NCI-H2107 treated with DMSO at 0.1 percent for 48 hours (cell line): ENCODE results near the gene OS9.
"Not testable (repeated sequence)": the region's sequence is repeated elsewhere in the genome, so short reads cannot be mapped to it uniquely, and the experiment has no call there.

Source experiments
- DNase-seq: peaks from one replicate; lab custom pipeline; 2025; ENCODE audit not compliant: unreplicated experiment; lab: John Stamatoyannopoulos, UW

The OS9 gene

DNA sequence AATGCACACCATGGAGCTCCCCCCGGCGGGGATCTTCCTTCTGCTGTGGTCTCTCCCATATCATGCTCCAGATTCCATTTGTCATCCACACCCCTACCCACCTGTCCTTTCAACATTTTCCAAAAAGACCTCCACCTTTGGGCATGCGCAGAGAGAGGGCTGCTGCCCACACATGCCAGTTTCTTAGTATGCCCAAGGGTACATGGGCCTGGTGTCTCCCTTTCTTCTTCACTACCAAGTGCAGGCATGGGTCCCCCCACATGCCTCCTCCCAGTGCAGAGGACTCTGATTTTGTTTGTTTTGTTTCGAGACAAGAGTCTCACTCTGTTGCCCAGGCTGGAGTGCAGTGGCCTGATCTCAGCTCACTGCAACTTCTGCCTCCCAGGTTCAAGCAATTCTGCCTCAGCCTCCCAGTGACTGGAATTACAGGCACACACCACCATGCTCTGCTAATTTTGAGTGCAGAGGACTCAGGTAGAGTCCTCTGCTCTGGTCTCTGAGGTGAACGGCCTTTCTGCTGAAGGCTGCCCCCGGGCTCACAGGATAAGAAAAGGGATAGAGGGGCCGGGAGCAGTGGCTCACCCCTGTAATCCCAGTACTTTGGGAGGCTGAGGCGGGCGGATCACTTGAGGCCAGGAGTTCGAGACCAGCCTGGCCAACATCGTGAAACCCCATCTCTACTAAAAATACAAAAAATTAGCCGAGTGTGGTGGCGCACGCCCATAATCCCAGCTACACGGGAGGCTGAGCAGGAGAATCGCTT lies 28.1 kb downstream of the OS9 start:
- DNase-seq, result not testable (repeated sequence)

- DNase-seq, result no peak
These were observed 29.0 kb downstream of the OS9 start for GRCh38 chr12:57722716-57723629.

- DNase-seq, result no peak
These were observed 29.7 kb downstream of the OS9 start for GRCh38 chr12:57723630-57723962.

DNA sequence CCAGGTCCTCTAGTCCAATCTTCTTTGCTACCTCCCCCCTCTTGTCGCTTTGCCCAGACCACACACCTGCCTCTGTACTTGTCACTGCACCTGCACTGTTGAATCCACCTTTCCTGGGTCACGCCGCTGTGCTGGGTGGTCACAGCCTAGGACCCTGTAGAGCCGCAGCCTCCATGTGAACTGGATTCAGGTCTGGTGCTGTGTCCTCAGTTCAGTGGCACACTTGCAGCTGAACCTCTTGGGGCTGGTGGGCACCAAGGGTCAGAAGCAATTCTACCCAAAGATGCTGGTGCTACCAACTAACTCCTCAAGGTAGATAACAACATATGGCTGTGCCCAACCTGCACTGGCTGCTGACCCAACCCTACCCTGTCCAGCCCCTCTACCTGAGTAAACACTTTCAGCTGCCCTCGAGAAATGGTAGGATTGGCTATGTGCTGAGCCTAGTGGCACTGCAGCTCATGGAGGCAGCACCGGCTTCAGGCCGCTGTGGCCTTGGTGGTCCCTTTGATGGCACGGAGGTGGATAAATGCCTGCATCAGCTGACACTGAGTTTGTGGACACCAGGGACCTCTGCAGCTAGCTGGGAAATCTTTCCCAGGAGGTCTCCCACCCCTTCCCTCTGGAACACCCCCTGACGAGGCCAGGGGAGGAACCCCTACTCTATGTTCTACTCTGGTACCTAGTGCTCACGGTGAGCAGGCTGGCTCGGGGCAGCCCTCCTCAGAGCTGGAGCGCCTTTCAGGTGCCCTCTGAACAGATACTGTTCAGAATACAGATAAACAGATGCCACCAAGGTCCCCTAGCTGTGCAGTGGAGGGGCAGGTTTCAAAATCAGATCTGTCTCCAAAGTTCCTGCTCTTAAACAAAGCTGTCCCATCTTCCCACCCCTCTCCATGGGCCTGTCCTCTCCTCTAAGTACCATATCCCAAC lies 30.3 kb downstream of the OS9 start:
- no peak for DNase-seq

GRCh38 chr12:57724936-57725740 lies 31.2 kb downstream of the OS9 start:
- DNase-seq, result no peak

DNA sequence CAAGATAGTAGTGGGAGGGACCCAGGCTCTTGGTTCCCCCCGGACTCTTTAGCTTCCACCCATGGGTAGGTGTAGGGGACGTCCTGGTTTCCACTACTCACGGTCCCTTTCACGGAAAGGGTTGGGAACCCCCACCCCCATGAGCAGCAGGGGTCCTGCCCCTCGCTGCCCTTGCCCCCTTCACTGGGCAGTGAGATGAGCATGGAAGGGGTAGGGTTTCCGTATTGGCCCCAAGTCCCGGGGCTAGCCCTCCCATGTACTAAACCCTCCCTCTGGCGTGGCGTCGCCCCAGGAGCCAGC lies 31.9 kb downstream of the OS9 start:
- DNase-seq, result no peak

DNA sequence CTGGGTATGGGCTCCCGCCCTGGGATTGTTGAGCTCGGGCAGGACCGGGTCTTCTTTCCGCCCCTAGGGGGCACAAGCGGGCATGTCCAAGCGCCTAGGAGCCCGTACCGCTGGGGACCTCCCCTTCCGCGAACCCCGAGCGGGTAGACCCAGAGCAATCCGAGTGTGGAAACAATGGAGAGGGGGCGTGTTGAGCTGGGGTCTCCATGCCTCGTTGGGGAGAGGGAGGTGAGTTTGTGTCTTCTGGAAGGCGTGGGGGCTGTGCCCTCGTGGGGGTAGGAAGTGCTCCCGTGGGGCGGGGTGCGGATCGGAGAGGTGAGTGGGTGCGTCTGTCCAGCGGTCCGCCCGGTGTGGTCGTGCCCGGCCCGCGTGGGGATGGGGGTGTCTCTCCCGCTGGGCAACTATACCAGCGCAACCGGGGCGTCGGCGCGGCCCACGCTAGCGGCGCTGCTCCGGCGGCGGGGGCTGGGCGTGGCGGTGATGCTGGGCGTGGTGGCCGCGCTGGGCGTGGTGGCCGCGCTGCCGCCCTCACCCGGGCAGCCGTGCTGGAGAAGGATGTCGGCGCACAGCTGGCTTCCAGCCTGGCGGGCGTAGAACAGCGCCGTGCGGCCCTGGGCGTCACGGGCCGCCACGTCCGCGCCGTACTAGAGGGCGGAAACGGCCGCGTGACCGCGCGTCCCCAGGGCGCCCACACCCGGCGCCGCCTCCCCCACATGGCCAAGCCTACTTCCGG lies 32.4 kb downstream of the OS9 start:
- DNase-seq, result peak; percentile 48

DNA sequence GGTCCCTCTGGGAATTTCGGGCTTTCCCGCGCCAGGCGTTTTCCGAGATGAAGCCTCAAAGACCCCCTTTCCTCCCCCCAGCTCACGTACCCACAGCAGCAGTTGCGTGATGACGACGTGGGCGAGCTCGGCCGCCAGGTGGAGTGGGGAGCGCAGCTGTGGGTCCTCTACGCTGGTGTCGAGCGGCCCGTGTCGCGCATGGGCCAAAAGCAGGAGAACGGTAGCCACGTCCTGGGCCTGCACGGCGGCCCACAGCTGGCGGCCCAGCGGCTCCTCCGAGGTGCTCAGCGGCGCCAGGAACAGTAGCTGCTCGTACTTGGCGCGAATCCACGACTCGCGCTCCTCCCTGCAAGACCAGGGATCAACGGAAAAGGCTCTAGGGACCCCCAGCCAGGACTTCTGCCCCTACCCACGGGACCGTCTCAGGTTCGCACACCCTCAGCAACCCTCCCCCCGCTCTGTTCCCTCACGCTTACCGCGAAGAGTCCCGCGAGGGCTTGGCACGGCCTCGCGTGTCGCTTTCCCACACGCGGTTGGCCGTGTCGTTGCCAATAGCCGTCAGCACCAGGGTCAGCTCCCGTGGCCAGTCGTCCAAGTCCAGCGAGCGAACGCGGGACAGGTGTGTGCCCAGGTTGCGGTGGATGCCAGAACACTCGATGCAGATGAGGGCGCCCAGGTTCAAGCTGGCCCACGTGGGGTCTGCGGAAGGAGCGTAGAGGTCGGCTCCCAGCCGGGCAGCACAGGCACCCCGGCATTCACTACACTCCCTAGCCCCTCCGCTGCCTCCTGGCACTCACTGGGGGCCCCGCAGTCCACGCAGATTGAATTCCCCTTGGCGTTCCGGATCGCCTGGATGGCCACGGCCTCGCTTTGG lies 33.2 kb downstream of the OS9 start:
- DNase-seq, result no peak

DNA sequence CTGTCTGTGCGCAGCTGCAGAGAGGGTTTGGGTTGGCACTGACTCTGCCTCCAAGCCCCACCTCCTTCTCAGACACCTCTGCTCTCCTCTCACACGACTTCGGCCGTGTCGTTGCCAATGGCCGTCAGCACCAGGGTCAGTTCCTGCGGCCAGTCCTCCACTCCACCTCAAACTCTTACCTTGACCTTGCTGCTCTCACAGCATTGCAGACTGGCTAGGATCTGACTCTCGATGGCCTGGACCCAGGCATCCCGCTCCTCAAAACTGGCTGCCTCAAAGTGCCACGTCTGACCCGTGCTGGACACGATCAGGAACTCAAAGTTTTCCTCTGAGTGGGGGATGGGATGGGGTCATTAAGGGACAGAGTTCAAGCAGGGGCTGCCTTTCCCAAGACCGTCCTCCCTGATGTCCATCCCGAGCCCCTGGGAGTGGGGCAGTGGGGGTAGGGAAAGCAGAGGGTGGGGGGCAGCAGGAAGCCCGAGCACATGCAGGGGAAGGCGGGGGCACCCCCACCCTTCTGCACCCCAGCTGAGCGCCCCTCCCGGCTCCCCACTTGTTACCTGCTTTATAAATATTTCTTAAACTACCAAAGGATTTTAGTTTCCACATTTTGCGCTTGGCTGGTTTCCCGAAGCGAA lies 33.9 kb downstream of the OS9 start:
- no peak for DNase-seq

GRCh38 chr12:57729321-57729844 lies 35.5 kb downstream of the OS9 start:
- no peak for DNase-seq

GRCh38 chr12:57730336-57731067 lies 36.6 kb downstream of the OS9 start:
- no peak for DNase-seq

DNA sequence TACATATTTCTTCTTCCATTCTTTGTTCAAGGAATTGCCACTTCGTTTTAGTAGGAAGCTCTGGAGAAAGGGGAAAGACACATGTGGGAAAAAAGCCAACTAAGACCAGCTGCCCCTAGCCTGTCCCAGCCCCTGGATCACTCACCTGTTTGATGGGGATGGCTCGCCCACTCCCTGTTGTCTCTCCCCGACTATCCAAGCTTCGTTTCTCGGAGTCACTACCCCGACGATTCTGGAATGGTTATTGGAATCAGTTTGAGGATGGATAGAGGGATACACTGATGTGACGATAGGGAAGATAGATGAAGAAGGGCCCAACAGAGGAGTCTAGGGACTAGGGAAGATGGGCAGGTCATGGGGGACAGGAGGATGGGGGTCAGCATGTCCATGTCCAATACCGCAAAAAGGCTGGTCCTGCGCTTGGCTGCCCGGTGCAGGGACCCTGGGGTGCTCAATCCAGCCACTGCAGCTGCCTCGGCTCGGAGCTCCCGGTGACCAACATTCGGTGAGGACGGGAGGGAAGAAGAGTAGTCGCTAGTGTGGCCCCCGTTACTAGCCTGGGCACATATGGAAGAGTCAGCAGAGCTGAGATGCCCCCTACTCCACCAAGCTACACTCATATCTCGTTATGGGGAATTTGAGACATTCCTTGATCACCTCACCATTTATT lies 37.6 kb downstream of the OS9 start:
- no peak for DNase-seq

DNA sequence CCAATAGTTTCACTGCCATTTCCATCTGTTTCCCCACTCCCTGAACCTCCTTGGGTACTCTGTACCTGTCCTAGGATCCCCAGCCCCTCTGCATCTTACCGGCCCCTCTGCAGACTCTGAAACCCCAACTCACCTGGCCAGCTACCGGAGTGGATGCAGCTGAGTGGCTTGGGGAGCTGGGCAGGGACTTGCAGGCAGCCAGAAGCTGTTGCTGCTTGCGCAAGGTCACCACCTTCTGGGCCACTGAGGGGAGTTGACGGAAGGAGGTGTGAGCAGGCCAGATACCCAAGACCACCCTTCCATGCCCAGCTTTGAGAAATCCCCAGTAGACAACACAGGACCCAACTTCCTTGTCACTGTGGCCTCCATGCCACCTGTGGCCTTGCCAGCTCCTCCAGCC lies 38.3 kb downstream of the OS9 start:
- no peak for DNase-seq

DNA sequence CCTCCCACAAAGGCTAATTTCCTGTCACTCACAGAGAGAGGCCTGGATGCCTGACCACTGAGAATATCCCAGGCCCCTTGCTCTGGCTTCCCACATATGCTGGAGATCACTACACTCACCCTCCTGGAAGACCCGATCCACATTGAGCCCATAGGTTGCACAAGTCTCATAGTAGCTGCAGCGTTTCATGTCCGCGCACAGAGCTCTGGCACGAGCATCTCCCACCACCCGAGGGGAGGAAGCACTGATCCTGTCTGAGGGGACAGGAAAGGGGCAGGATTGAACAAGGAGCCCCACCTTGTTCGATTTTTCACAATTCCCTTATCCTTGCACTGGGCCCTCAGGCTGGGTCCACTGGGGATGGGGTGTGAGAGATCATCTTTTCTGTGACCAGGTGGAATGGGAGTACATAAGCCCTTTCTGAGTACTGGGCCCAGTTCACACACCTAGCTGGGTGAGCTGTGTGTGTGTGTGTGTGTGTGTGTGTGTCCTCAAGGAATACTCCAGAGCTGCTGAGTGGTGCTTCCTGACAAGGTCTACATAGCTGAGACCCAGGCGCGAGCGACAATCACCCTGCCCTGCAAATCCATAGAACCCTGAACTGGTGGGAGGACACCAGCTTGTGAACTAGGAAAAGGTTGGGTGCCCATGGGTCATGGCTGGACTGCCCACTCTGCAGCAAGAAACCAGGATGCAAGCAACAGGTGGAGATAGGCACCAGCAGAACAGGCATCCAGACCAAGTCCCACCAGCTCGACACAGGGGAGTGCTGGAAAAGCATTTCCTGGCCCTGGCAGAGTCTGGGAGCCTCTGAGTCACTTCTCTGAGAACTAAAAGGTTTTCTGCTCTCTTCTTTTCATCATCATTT lies 39.0 kb downstream of the OS9 start:
- DNase-seq, result no peak

DNA sequence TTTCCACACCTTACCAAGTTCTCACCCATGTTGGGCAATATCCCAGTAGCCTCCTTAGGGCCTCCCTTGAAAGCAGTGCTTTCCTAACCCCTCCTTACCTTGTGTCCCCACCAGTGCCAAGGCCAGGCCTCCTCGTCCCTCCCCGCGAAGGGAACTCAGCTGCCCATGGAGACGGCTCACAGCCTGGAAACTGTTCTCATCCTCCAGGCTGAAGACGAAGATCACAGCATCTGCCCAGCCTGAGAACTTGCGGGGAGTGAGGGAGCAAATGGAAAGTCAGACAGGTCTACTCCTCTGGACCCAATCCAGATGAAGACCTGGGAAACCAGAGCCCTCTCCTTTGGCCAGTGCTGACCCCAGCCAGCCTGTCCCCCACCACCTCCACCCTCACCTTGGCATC lies 40.0 kb downstream of the OS9 start:
- no peak for DNase-seq

DNA sequence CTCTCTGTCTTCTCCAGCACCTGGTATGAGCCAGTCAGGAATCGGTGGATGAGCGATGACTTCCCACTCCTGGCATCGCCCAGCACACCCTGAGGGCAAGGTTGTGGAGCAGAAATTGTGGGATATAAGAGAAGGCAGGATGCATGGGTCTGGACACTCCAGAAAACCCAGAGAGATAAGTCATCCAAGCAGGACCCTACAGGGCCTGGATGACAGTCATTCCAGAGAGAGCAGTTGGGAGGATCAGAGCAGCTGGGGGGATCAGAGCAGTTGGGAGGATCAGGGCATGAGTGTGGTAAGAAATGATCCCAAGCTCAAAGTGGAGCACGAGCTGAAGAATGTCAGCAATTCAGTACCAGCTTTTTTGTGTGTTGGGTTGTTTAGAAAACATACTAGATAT lies 40.7 kb downstream of the OS9 start:
- no peak for DNase-seq
